OCI-LY7 (cell line): ENCODE measurements around the gene GHDC. TPM values are rescaled to one million over a fixed set of nuclear protein-coding genes. Genes with fewer than 3 reads are reported as not detected.
A peak's percentile ranks its signal among the peaks of the same experiment; 100 is the strongest.

Source experiments
- BruUV-seq: library from RNA; stranded (reverse); fragments of 400-500 nt; replicated peaks from 2 replicates; lab custom pipeline; 2021; lab: Mats Ljungman, UMichigan
- CTCF ChIA-PET: fragments of 300-600 bp; sonication (Branson Sonifier 250); formaldehyde crosslinking; loops from one replicate; lab custom pipeline; 2022; ENCODE audit warnings: antibody characterized with exemption; ENCODE audit not compliant: unreplicated experiment; lab: Charles Lee
- POLR2A ChIA-PET: fragments of 300-600 bp; sonication (Branson Sonifier 250); formaldehyde crosslinking; loops from one replicate; lab custom pipeline; 2022; ENCODE audit warnings: antibody characterized with exemption; lab: Charles Lee
- DNase-seq: peaks from one replicate; pipeline ENCODE4 v3.0.0-alpha.2; 2015; ENCODE audit warnings: low spot score
- H2AFZ ChIP-seq: fragments of 200-600 bp; sonication (generic), shearing (Covaris generic); 2 replicates; pipeline ENCODE4 v1.6.1; 2014; ENCODE audit warnings: mild to moderate bottlenecking, antibody characterized with exemption, low read length, moderate library complexity
- H3K27ac ChIP-seq: fragments of 200-600 bp; sonication (generic); 2 replicates; pipeline ENCODE4 v1.5.1; 2014; ENCODE audit warnings: mixed run types, low read depth, mild to moderate bottlenecking, moderate library complexity, low read length, inconsistent platforms; ENCODE audit not compliant: poor library complexity, severe bottlenecking
- H3K36me3 ChIP-seq: fragments of 200-600 bp; sonication (generic); 2 replicates; pipeline ENCODE4 v1.6.1; 2014; ENCODE audit warnings: mild to moderate bottlenecking, antibody characterized with exemption, low read length, moderate library complexity, mixed read lengths; ENCODE audit not compliant: insufficient read depth
- H3K4me1 ChIP-seq: fragments of 200-600 bp; sonication (generic); 2 replicates; pipeline ENCODE4 v1.5.1; 2014; ENCODE audit warnings: mild to moderate bottlenecking, low read length; ENCODE audit not compliant: insufficient read depth, poor library complexity, severe bottlenecking
- H3K4me2 ChIP-seq: fragments of 200-600 bp; sonication (generic); 2 replicates; pipeline ENCODE4 v1.6.1; 2014; ENCODE audit warnings: mild to moderate bottlenecking, low read length
- H3K4me3 ChIP-seq: fragments of 200-600 bp; sonication (generic); 2 replicates; pipeline ENCODE4 v1.5.1; 2014; ENCODE audit warnings: mild to moderate bottlenecking, low read depth, low read length; ENCODE audit not compliant: poor library complexity, severe bottlenecking
- H3K79me2 ChIP-seq: fragments of 200-600 bp; sonication (generic); 2 replicates; pipeline ENCODE4 v1.6.1; 2016; ENCODE audit warnings: low read depth, mild to moderate bottlenecking, low read length, moderate library complexity, mixed read lengths; ENCODE audit not compliant: insufficient read depth
- H3K9me2 ChIP-seq: fragments of 200-600 bp; sonication (generic); 2 replicates; pipeline ENCODE4 v1.6.1; 2016; ENCODE audit warnings: mild to moderate bottlenecking, low read length, mixed read lengths; ENCODE audit not compliant: insufficient read depth
- H3K9me3 ChIP-seq: fragments of 200-600 bp; sonication (generic); 2 replicates; pipeline ENCODE4 v1.6.1; 2014; ENCODE audit warnings: mild to moderate bottlenecking, mixed run types, low read length, mixed read lengths
- H4K20me1 ChIP-seq: fragments of 200-600 bp; sonication (generic); 2 replicates; pipeline ENCODE4 v1.6.1; 2014; ENCODE audit warnings: mild to moderate bottlenecking, antibody characterized with exemption, low read length, moderate library complexity, mixed read lengths; ENCODE audit not compliant: insufficient read depth
- CTCF ChIP-seq: fragments of 200-600 bp; sonication (generic); conservative IDR thresholded peaks from 2 replicates; pipeline ENCODE4 v1.5.1; 2014; ENCODE audit warnings: mild to moderate bottlenecking, antibody characterized with exemption, low read length, moderate library complexity, mixed read lengths
- EZH2phosphoT487 ChIP-seq: fragments of 200-600 bp; sonication (generic); IDR thresholded peaks from 2 replicates; pipeline ENCODE4 v1.6.1; 2018; ENCODE audit warnings: low read depth, borderline replicate concordance, mild to moderate bottlenecking, mixed run types, antibody characterized with exemption, low read length, moderate library complexity, mixed read lengths
- intact Hi-C: fragments of 100-400 bp; cut with micrococcal nuclease; formaldehyde crosslinking; loops from one replicate; pipeline ENCODE4 v1.10.0; 2022; ENCODE audit not compliant: unreplicated experiment
- total RNA-seq, 2 experiments: library from RNA; depleted of rRNA in 1 of 2; stranded (reverse); fragments of >200 nt in 1 of 2; shearing (Covaris generic) in 1 of 2; gene quantifications; 2 replicates each; pipeline ENCODE4 v1.2.3, GENCODE V29; 2014 to 2022

GHDC gene
- total RNA-seq, 2 experiments from 2014 or later, result 30.0 to 33.2 TPM

GRCh38 chr17:42183741-42184711 is 10.3 kb downstream of the GHDC start:
- no TSS peak for BruUV-seq
- peaks cover 27% of the 10 kb centered on the region for H3K4me1 ChIP-seq
- TF ChIP-seq EZH2phosphoT487, result no peak
- TF ChIP-seq CTCF, result peak; percentile 81

GRCh38 chr17:42182927-42183734 is 11.2 kb downstream of the GHDC start:
- H3K36me3 ChIP-seq, result no peaks in the 10 kb centered on the region
- DNase-seq, result no peak
- H3K9me2 ChIP-seq, result no peaks in the 10 kb centered on the region
- peak overlapping the region; percentile 88; the same call in 1 of the 2 replicates for H2AFZ ChIP-seq
- peaks cover 27% of the 10 kb centered on the region for H3K4me1 ChIP-seq
- no peaks in the 10 kb centered on the region for H3K9me3 ChIP-seq
- H3K4me3 ChIP-seq, result peak overlapping the region; percentile 61
- H3K79me2 ChIP-seq, result no peaks in the 10 kb centered on the region
- H3K4me2 ChIP-seq, result peak overlapping the region; percentile 77
- ChIA-PET POLR2A (no interaction called here), CTCF (no interaction called here)
- H3K27ac ChIP-seq, result no peak overlapping the region
- intact Hi-C loops, result loop anchor here (5.0 to 10.0 kb wide), 2 partner anchors 51 to 222 kb away; no protein-coding TSS in a partner anchor
- no peaks in the 10 kb centered on the region for H4K20me1 ChIP-seq
- BruUV-seq, result no TSS peak
- TF ChIP-seq CTCF (no peak), EZH2phosphoT487 (no peak)

More at GRCh38 chr17:42183741-42184711, 10.3 kb downstream of the GHDC start:
- Histone ChIP-seq H3K4me2 (peak overlapping the region; percentile 77), H3K9me2 (no peaks in the 10 kb centered on the region), H3K9me3 (no peaks in the 10 kb centered on the region), H3K79me2 (no peaks in the 10 kb centered on the region), H3K36me3 (no peaks in the 10 kb centered on the region), H3K27ac (no peak overlapping the region), H2AFZ (peak overlapping the region; percentile 88), H3K4me3 (peak overlapping the region; percentile 61), H4K20me1 (no peaks in the 10 kb centered on the region)
- CTCF ChIA-PET, result no interaction called here
- intact Hi-C loops, result loop anchor here (5.0 to 10.0 kb wide), 2 partner anchors 52 to 221 kb away; no protein-coding TSS in a partner anchor
- POLR2A ChIA-PET, result interaction anchor here (0.6 to 1.1 kb wide), 2 partner anchors 10 to 64 kb away, joined by 4 to 7 read pairs; partner anchors contain the start of gene GHDC
- DNase-seq, result peak; percentile 79
